HepG2 (cell line): ENCODE data around the gene SPTBN5. TPM values are rescaled to one million over a fixed set of nuclear protein-coding genes. Genes with fewer than 3 reads are reported as not detected.

Experiments used
- ATAC-seq: fragments of 200-7000 bp; cut with Tn5 transposase; 3 replicates; pipeline ENCODE4 v1.9.1; 2020; ENCODE audit warnings: mild to moderate bottlenecking, moderate library complexity
- BruUV-seq: library from RNA; stranded (reverse); fragments of 400-500 nt; replicated peaks from 2 replicates; lab custom pipeline; 2021; lab: Mats Ljungman, UMichigan
- CTCF ChIA-PET: fragments of 300-600 bp; formaldehyde crosslinking; extraction: SDS; loops from one replicate; lab custom pipeline; 2021; ENCODE audit warnings: low total read pairs, inconsistent platforms, low intra/inter-chr PET ratio; lab: Yijun Ruan, JAX
- POLR2A ChIA-PET: fragments of 350-600 bp; sonication (Branson Sonifier 250); formaldehyde crosslinking; loops from one replicate; lab custom pipeline; 2020; ENCODE audit warnings: antibody characterized with exemption, inconsistent platforms; lab: Yijun Ruan, JAX
- DNase-seq: peaks from one replicate; pipeline ENCODE4 v3.0.0-alpha.2; 2015; ENCODE audit warnings: low spot score
- FAIRE-seq: peaks from 3 replicates; lab custom pipeline; 2011; peaks lifted over from hg19 to GRCh38; lab: Jason Lieb, UNC
- H2AFZ ChIP-seq: one replicate; pipeline ENCODE4 v1.6.1; 2011; ENCODE audit warnings: low read length, inconsistent platforms
- H3K27ac ChIP-seq: fragments of 300-600 bp; 3 replicates; pipeline ENCODE4 v1.8.0; 2011; ENCODE audit warnings: mixed run types, mild to moderate bottlenecking, mixed read lengths, low read length, inconsistent platforms; ENCODE audit not compliant: insufficient read depth; ENCODE audit errors: extremely low read length
- H3K27me3 ChIP-seq, 2 experiments: fragments of 200-600 bp in 1 of 2; 2 replicates in 1 of 2; 3 replicates in 1 of 2; pipeline versions ENCODE4 v1.6.0 to v1.8.0; 2011; ENCODE audit warnings: low read length in 2 of 2, mild to moderate bottlenecking in 2 of 2, moderate library complexity in 2 of 2, inconsistent platforms in 1 of 2; ENCODE audit not compliant: insufficient read depth in 2 of 2, control insufficient read depth in 1 of 2
- H3K36me3 ChIP-seq, 2 experiments: fragments of 200-600 bp in 1 of 2; replicated peaks in 1 of 2; 2 replicates in 1 of 2; 3 replicates in 1 of 2; pipeline versions ENCODE4 v1.5.1 to v1.8.0; 2011; ENCODE audit warnings: low read length in 2 of 2, inconsistent platforms in 1 of 2; ENCODE audit not compliant: insufficient read depth in 2 of 2, control insufficient read depth in 1 of 2
- H3K4me1 ChIP-seq: 2 replicates; pipeline ENCODE4 v1.5.1; 2012; ENCODE audit warnings: low read length, inconsistent platforms; ENCODE audit not compliant: insufficient read depth
- H3K4me2 ChIP-seq: 2 replicates; pipeline ENCODE4 v1.6.0; 2011; ENCODE audit warnings: low read depth, low read length, inconsistent platforms
- H3K4me3 ChIP-seq, 3 experiments: fragments of 200-600 bp in 1 of 3; sonication (generic), shearing (Covaris generic) in 1 of 3; replicated peaks in 1 of 3; 2 replicates each; pipeline ENCODE4 v1.5.1; 2011 to 2016; ENCODE audit warnings: low read length in 3 of 3, inconsistent platforms in 2 of 3, low read depth in 2 of 3, mild to moderate bottlenecking in 2 of 3, control low read depth in 1 of 3, mixed read lengths in 1 of 3; ENCODE audit not compliant: insufficient read depth in 1 of 3
- H3K79me2 ChIP-seq: one replicate; pipeline ENCODE4 v1.6.1; 2011; ENCODE audit warnings: low read length, inconsistent platforms; ENCODE audit not compliant: insufficient read depth
- H3K9ac ChIP-seq: 2 replicates; pipeline ENCODE4 v1.6.0; 2011; ENCODE audit warnings: mild to moderate bottlenecking, low read depth, low read length, inconsistent platforms; ENCODE audit not compliant: insufficient read depth
- H3K9me3 ChIP-seq: 2 replicates; pipeline ENCODE4 v1.5.1; 2012; ENCODE audit warnings: mild to moderate bottlenecking, low read length
- H4K20me1 ChIP-seq: 2 replicates; pipeline ENCODE4 v1.6.0; 2011; ENCODE audit warnings: inconsistent platforms, mild to moderate bottlenecking, low read length, moderate library complexity; ENCODE audit not compliant: insufficient read depth
- AKNA ChIP-seq: sonication (generic); formaldehyde crosslinking; IDR thresholded peaks from 2 replicates; pipeline ENCODE4 v1.4.0; 2020; ENCODE audit warnings: missing genetic modification reagents, borderline replicate concordance
- MXD3 ChIP-seq: IDR thresholded peaks from 2 replicates; pipeline ENCODE4 v1.6.1; 2016; ENCODE audit warnings: mild to moderate bottlenecking, missing biosample characterization, missing genetic modification reagents
- NFAT5 ChIP-seq: sonication (generic); formaldehyde crosslinking; IDR thresholded peaks from 2 replicates; pipeline ENCODE4 v1.4.0; 2020; ENCODE audit warnings: missing genetic modification reagents
- SIN3B ChIP-seq: fragments of 150-350 bp; IDR thresholded peaks from 2 replicates; pipeline ENCODE4 v1.6.1; 2014; ENCODE audit warnings: low read length
- SNAI1 ChIP-seq: sonication (generic); formaldehyde crosslinking; IDR thresholded peaks from 2 replicates; pipeline ENCODE4 v1.5.0; 2020; ENCODE audit warnings: mild to moderate bottlenecking, missing genetic modification reagents, borderline replicate concordance
- STAG1 ChIP-seq: sonication (generic); formaldehyde crosslinking; IDR thresholded peaks from 2 replicates; pipeline ENCODE4 v1.4.0; 2020; ENCODE audit warnings: missing genetic modification reagents
- ZMYM4 ChIP-seq: sonication (generic); formaldehyde crosslinking; IDR thresholded peaks from 2 replicates; pipeline ENCODE4 v1.8.1; 2023; ENCODE audit warnings: mild to moderate bottlenecking, missing genetic modification reagents
- ZNF629 ChIP-seq: sonication (generic); formaldehyde crosslinking; conservative IDR thresholded peaks from 2 replicates; pipeline ENCODE4 v1.5.0; 2020; ENCODE audit warnings: missing genetic modification reagents
- WGBS: methylation state at CpG from one replicate; pipeline ENCODE4 v1.1.6; 2017; ENCODE audit warnings: low lambda C conversion rate; 5-methylcytosine and 5-hydroxymethylcytosine counted together
- in situ Hi-C: cut with HindIII; loops from 2 replicates; pipeline ENCODE4 v1.10.0; 2017; ENCODE audit warnings: low pct_unique_long_range_greater_than_20kb; ENCODE audit not compliant: extremely low pct_ligation_motif_present
- intact Hi-C: fragments of 100-400 bp; cut with micrococcal nuclease; formaldehyde crosslinking; loops from one replicate; pipeline ENCODE4 v1.10.0; 2022; ENCODE audit not compliant: unreplicated experiment
- polyA plus RNA-seq, 8 experiments: library from polyadenylated mRNA; depleted of rRNA in 3 of 8; stranded (reverse) in 7 of 8; unstranded in 1 of 8; fragments of >200 nt; fragmentation: Illumina TruSeq in 4 of 8; extraction: Trizol in 4 of 8; gene quantifications; 2 replicates each; pipeline versions ENCODE4 v1.2.1 to v1.2.3, GENCODE V29; 2011 to 2016; ENCODE audit warnings: low read depth in 4 of 8, missing spikeins in 1 of 8, mixed read lengths in 1 of 8; ENCODE audit not compliant: insufficient read depth in 1 of 8
- total RNA-seq, 5 experiments: library from RNA; depleted of rRNA; stranded (reverse); fragments of >200 nt; fragmentation: Illumina TruSeq; extraction: Trizol; gene quantifications; 2 replicates each; pipeline ENCODE4 v1.2.3, GENCODE V29; 2016; ENCODE audit warnings: low read depth in 1 of 5

The SPTBN5 gene
- total and polyA plus RNA-seq, 2 of the 13 experiments (the other 11 are each of a cell fraction or from before 2014, with no cell fraction given) = 0.01 to 0.07 TPM

GRCh38 chr15:41936155-41936554, 42.3 kb upstream of the SPTBN5 start:
- ChIA-PET CTCF (no interaction called here), POLR2A (no interaction called here)
- Histone ChIP-seq H3K36me3 (peaks cover 2 to 3% of the 10 kb centered on the region in 2 experiments; a peak in 1 of 5 replicates), H3K9ac (no peak overlapping the region), H3K4me2 (no peak overlapping the region), H3K4me1 (no peaks in the 10 kb centered on the region), H3K27me3 (no peaks in the 10 kb centered on the region), H3K27ac (no peak overlapping the region), H3K4me3 (no peak overlapping the region), H2AFZ (no peak overlapping the region), H4K20me1 (no peaks in the 10 kb centered on the region), H3K79me2 (no peaks in the 10 kb centered on the region), H3K9me3 (no peaks in the 10 kb centered on the region)
- 93% methylated on average over 3 of the region's 3 CpGs for WGBS
- intact Hi-C loops (no loop called here), in situ Hi-C loops (no loop called here)
- FAIRE-seq = no peak
- no peak for ATAC-seq
- BruUV-seq = no TSS peak
- no peak for DNase-seq
- TF ChIP-seq ZNF629 (CRISPR knock-in tag) = peak; percentile 57
- TF ChIP-seq NFAT5 (CRISPR knock-in tag) = no peak

- Histone ChIP-seq H3K27me3 (no peaks in the 10 kb centered on the region), H3K36me3 (peaks cover 2 to 3% of the 10 kb centered on the region in 2 experiments; a peak in 1 of 5 replicates), H3K4me3 (no peak overlapping the region), H3K4me1 (peaks cover 3% of the 10 kb centered on the region), H2AFZ (no peak overlapping the region), H3K9ac (no peak overlapping the region), H4K20me1 (no peaks in the 10 kb centered on the region), H3K79me2 (no peaks in the 10 kb centered on the region), H3K9me3 (no peaks in the 10 kb centered on the region), H3K4me2 (no peak overlapping the region), H3K27ac (no peak overlapping the region)
- ATAC-seq (no peak), FAIRE-seq (no peak), DNase-seq (no peak)
- intact Hi-C loops (no loop called here), in situ Hi-C loops (no loop called here)
- BruUV-seq = no TSS peak
- WGBS = 82% methylated on average over 4 of the region's 5 CpGs
- CTCF ChIA-PET = no interaction called here
- POLR2A ChIA-PET = no interaction called here
- TF ChIP-seq SIN3B = no peak
- TF ChIP-seq MXD3 = no peak
- TF ChIP-seq STAG1 (CRISPR knock-in tag) = no peak
- TF ChIP-seq SNAI1 (CRISPR knock-in tag) = no peak
- TF ChIP-seq AKNA (CRISPR knock-in tag) = no peak
- no peak for TF ChIP-seq ZMYM4 (CRISPR knock-in tag)
These were observed 41.7 kb upstream of the SPTBN5 start for GRCh38 chr15:41935566-41936020.
